Fibroblast of lung (primary cell): ENCODE data around the gene SATL1. TPM values are rescaled to one million over a fixed set of nuclear protein-coding genes. Genes with fewer than 3 reads are reported as not detected.
A peak's percentile ranks its signal among the peaks of the same experiment; 100 is the strongest.

ENCODE experiments used
- DNase-seq, 2 donors: peaks; one replicate each; pipeline versions ENCODE4 v3.0.0 to v3.0.0-alpha.2; 2010; ENCODE audit warnings: low read depth in 2 of 2
- H2AFZ ChIP-seq: 2 replicates; pipeline ENCODE4 v1.5.1; 2012; ENCODE audit warnings: low read length, control low read depth, inconsistent platforms
- H3K27ac ChIP-seq: 2 replicates; pipeline ENCODE4 v1.5.1; 2011; ENCODE audit warnings: low read length, control low read depth; ENCODE audit not compliant: insufficient read depth
- H3K27me3 ChIP-seq: 2 replicates; pipeline ENCODE4 v1.5.1; 2011; ENCODE audit warnings: mild to moderate bottlenecking, low read length; ENCODE audit not compliant: control insufficient read depth, insufficient read depth
- H3K36me3 ChIP-seq: 2 replicates; pipeline ENCODE4 v1.5.1; 2011; ENCODE audit warnings: low read length; ENCODE audit not compliant: control insufficient read depth, insufficient read depth
- H3K4me1 ChIP-seq: 2 replicates; pipeline ENCODE4 v1.5.1; 2011; ENCODE audit warnings: low read length; ENCODE audit not compliant: control insufficient read depth, insufficient read depth; ENCODE audit errors: extremely low read depth
- H3K4me2 ChIP-seq: 2 replicates; pipeline ENCODE4 v1.5.1; 2011; ENCODE audit warnings: low read length, control low read depth; ENCODE audit not compliant: insufficient read depth; ENCODE audit errors: extremely low read depth
- H3K4me3 ChIP-seq, 4 experiments: fragments of 200-600 bp in 1 of 4; sonication (generic) in 1 of 4; replicated peaks in 1 of 4; 2 replicates each; pipeline ENCODE4 v1.5.1; 2011 to 2016; ENCODE audit warnings: low read length in 4 of 4, low read depth in 3 of 4, mild to moderate bottlenecking in 3 of 4, control low read depth in 2 of 4, inconsistent platforms in 1 of 4, mixed read lengths in 1 of 4; ENCODE audit not compliant: insufficient read depth in 1 of 4; ENCODE audit errors: control extremely low read depth in 1 of 4
- H3K79me2 ChIP-seq: 2 replicates; pipeline ENCODE4 v1.5.1; 2012; ENCODE audit warnings: mild to moderate bottlenecking, low read length, inconsistent platforms; ENCODE audit not compliant: control insufficient read depth, insufficient read depth
- H3K9ac ChIP-seq: 2 replicates; pipeline ENCODE4 v1.5.1; 2011; ENCODE audit warnings: mild to moderate bottlenecking, low read length, control low read depth; ENCODE audit not compliant: insufficient read depth
- H3K9me3 ChIP-seq: 2 replicates; pipeline ENCODE4 v1.5.1; 2012; ENCODE audit warnings: low read depth, low read length; ENCODE audit not compliant: control insufficient read depth, insufficient read depth
- H4K20me1 ChIP-seq: 2 replicates; pipeline ENCODE4 v1.5.1; 2011; ENCODE audit warnings: low read length; ENCODE audit not compliant: control insufficient read depth, insufficient read depth; ENCODE audit errors: extremely low read depth
- CTCF ChIP-seq, 2 donors: IDR thresholded peaks in 1 of 2; conservative IDR thresholded peaks in 1 of 2; 1 replicate in 1 of 2; 2 replicates in 1 of 2; pipeline ENCODE4 v1.5.1; 2011 to 2012; ENCODE audit warnings: low read length in 2 of 2, control low read depth in 1 of 2, inconsistent platforms in 1 of 2, low read depth in 1 of 2, mild to moderate bottlenecking in 1 of 2
- EZH2 ChIP-seq: IDR thresholded peaks from 2 replicates; pipeline ENCODE4 v1.5.1; 2012; ENCODE audit warnings: low read length, control low read depth, mild to moderate bottlenecking; ENCODE audit errors: missing control alignments
- polyA plus RNA-seq, 2 donors: library from polyadenylated mRNA; depleted of rRNA in 1 of 2; stranded (reverse) in 1 of 2; unstranded in 1 of 2; fragments of >200 nt; gene quantifications; 2 replicates each; pipeline ENCODE4 v1.2.1, GENCODE V29; 2011 to 2012; ENCODE audit warnings: missing spikeins in 1 of 2
- total RNA-seq: library from RNA; depleted of rRNA; stranded (reverse); fragments of >200 nt; gene quantifications from 2 replicates; pipeline ENCODE4 v1.2.1, GENCODE V29; 2014

The SATL1 gene
- total and polyA plus RNA-seq, 2 donors (not counting 1 experiment from before 2014, with no cell fraction given): not detected

GRCh38 chrX:85244450-85245211, 1.1 kb upstream of the SATL1 start:
- H3K4me2 ChIP-seq: peak overlapping the region; percentile 75
- peak; percentile 23 to 41 for DNase-seq
- no peaks in the 10 kb centered on the region for H4K20me1 ChIP-seq
- H3K36me3 ChIP-seq: no peaks in the 10 kb centered on the region
- H3K27me3 ChIP-seq: no peaks in the 10 kb centered on the region
- H3K9me3 ChIP-seq: no peaks in the 10 kb centered on the region
- TF ChIP-seq CTCF (conservative IDR thresholded peaks at IDR 0.05 in 1 of 2, IDR thresholded peaks at IDR 0.05 in 1 of 2; ENCODE audit: low read depth in 1 of 2, low read length in 2 of 2) (no peak), EZH2 (no peak)
- no peaks in the 10 kb centered on the region for H3K4me1 ChIP-seq
- H3K9ac ChIP-seq: no peak overlapping the region
- H3K4me3 ChIP-seq: peak overlapping the region; percentile 30 to 64 (median 54)
- H2AFZ ChIP-seq: peak overlapping the region; percentile 81
- H3K27ac ChIP-seq: no peak overlapping the region
- H3K79me2 ChIP-seq: no peaks in the 10 kb centered on the region

DNA sequence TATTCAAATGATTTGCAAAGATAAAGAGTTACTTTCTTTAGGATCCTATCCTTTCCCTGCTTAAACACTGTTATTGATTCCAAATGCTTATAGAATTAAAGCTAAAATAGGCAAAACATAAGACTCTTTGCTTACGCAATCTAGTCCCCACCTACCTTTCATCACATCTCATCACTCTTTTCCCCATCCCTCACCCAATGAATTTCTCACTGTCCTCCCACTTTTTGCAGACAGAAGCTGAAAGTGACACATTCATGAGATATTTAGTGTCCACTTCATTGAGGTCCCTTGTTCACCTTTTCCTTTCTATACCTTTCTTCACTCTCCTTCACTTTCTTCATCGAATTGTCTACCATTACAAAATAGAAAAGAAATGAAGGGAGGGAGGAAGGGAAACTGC, 424 bp downstream of the SATL1 start:
- no peak for TF ChIP-seq EZH2
- TF ChIP-seq CTCF (conservative IDR thresholded peaks at IDR 0.05 in 1 of 2, IDR thresholded peaks at IDR 0.05 in 1 of 2; ENCODE audit: low read depth in 1 of 2, low read length in 2 of 2): no peak
- Histone ChIP-seq H3K36me3 (no peaks in the 10 kb centered on the region), H3K4me1 (no peaks in the 10 kb centered on the region), H3K27ac (no peak overlapping the region), H3K79me2 (no peaks in the 10 kb centered on the region), H3K27me3 (no peaks in the 10 kb centered on the region), H3K4me2 (no peak overlapping the region), H3K9ac (no peak overlapping the region), H3K4me3 (peak overlapping the region in 1 of 4 experiments; percentile 37), H4K20me1 (no peaks in the 10 kb centered on the region), H3K9me3 (no peaks in the 10 kb centered on the region), H2AFZ (no peak overlapping the region)
- DNase-seq: peak; percentile 0 to 1

- Histone ChIP-seq H2AFZ (no peak overlapping the region), H4K20me1 (no peaks in the 10 kb centered on the region), H3K9me3 (no peaks in the 10 kb centered on the region), H3K36me3 (no peaks in the 10 kb centered on the region), H3K79me2 (no peaks in the 10 kb centered on the region), H3K27me3 (no peaks in the 10 kb centered on the region), H3K4me3 (no peak overlapping the region), H3K9ac (no peak overlapping the region), H3K4me2 (no peak overlapping the region), H3K4me1 (no peaks in the 10 kb centered on the region), H3K27ac (no peak overlapping the region)
- TF ChIP-seq EZH2: no peak
- no peak for TF ChIP-seq CTCF (conservative IDR thresholded peaks at IDR 0.05 in 1 of 2, IDR thresholded peaks at IDR 0.05 in 1 of 2; ENCODE audit: low read depth in 1 of 2, low read length in 2 of 2)
- no peak for DNase-seq
Observed at GRCh38 chrX:85223359-85223758, 20.2 kb downstream of the SATL1 start.
